ENCODE results near the gene PDPK1.

Gene PDPK1

GRCh38 chr16:2514333-2515179, 23.3 kb upstream of the PDPK1 start:
- Histone ChIP-seq H3K4me1 (ENCODE audit: low read length) (peaks cover 54% of the 10 kb centered on the region), H3K79me2 (ENCODE audit: low read length) (peaks cover 60% of the 10 kb centered on the region), H3K27me3 (ENCODE audit: low read depth, low read length) (no peaks in the 10 kb centered on the region), H3K36me3 (replicated peaks; ENCODE audit: low read depth, low read length) (peaks cover 5% of the 10 kb centered on the region), H3K9me3 (ENCODE audit: insufficient read depth, low read length) (no peaks in the 10 kb centered on the region), H3K4me2 (ENCODE audit: low read length) (peak overlapping the region; percentile 100), H2AFZ (ENCODE audit: low read depth, low read length) (no peak overlapping the region), H4K20me1 (ENCODE audit: insufficient read depth, low read length) (peaks cover 52% of the 10 kb centered on the region), H3K4me3 (ENCODE audit: low read length) (peak overlapping the region; percentile 100), H3K9ac (ENCODE audit: low read length) (peak overlapping the region; percentile 97), H3K27ac (ENCODE audit: low read length) (peak overlapping the region; percentile 67)
- no peak for TF ChIP-seq EZH2phosphoT487 (IDR thresholded peaks at IDR 0.05; ENCODE audit: low read depth)
- TF ChIP-seq, protein P1, sequence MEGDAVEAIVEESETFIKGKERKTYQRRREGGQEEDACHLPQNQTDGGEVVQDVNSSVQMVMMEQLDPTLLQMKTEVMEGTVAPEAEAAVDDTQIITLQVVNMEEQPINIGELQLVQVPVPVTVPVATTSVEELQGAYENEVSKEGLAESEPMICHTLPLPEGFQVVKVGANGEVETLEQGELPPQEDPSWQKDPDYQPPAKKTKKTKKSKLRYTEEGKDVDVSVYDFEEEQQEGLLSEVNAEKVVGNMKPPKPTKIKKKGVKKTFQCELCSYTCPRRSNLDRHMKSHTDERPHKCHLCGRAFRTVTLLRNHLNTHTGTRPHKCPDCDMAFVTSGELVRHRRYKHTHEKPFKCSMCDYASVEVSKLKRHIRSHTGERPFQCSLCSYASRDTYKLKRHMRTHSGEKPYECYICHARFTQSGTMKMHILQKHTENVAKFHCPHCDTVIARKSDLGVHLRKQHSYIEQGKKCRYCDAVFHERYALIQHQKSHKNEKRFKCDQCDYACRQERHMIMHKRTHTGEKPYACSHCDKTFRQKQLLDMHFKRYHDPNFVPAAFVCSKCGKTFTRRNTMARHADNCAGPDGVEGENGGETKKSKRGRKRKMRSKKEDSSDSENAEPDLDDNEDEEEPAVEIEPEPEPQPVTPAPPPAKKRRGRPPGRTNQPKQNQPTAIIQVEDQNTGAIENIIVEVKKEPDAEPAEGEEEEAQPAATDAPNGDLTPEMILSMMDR (IDR thresholded peaks at IDR 0.05; ENCODE audit: low read depth, low read length) = no peak

DNA sequence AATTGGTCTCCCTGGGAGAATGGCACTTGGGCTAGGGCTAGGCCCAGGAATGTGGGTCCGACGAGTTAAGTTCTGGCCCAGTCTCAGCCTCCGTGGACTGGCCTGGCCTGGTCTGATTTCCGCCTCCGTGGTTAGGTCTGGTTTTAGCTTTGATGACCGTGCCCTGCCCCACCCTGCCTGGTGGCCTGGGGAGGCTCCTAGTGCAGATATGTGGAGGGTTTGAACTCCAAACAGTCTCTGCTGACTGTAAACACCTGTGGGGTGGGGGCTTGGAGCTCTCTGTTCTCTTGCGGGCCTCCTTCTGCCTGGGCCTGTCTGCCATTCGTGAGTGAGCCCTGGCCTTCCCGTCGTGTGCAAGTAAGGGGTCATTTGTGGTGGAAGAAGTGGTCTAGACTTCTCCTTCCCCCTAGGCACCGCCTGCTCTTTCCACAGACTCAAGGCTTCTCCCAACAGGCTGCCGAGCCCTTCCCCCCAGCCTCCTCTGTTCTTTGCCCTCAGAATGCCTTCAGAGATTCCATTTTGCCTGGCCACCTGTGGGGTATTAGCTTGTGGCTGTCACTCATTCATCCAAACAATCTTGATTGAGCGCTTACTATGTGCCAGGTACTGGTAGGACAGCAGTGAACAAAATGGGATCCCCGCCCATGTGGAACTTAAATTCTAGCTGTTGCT, 22.5 kb upstream of the PDPK1 start:
- Histone ChIP-seq H3K9me3 (ENCODE audit: insufficient read depth, low read length) (no peaks in the 10 kb centered on the region), H4K20me1 (ENCODE audit: insufficient read depth, low read length) (peaks cover 56% of the 10 kb centered on the region), H2AFZ (ENCODE audit: low read depth, low read length) (no peak overlapping the region), H3K4me3 (ENCODE audit: low read length) (peak overlapping the region; percentile 100), H3K27ac (ENCODE audit: low read length) (peak overlapping the region; percentile 53), H3K27me3 (ENCODE audit: low read depth, low read length) (no peaks in the 10 kb centered on the region), H3K9ac (ENCODE audit: low read length) (peak overlapping the region; percentile 97), H3K4me1 (ENCODE audit: low read length) (peaks cover 49% of the 10 kb centered on the region), H3K79me2 (ENCODE audit: low read length) (peaks cover 63% of the 10 kb centered on the region), H3K4me2 (ENCODE audit: low read length) (peak overlapping the region; percentile 100), H3K36me3 (replicated peaks; ENCODE audit: low read depth, low read length) (peaks cover 5% of the 10 kb centered on the region)
- TF ChIP-seq EZH2phosphoT487 (IDR thresholded peaks at IDR 0.05; ENCODE audit: low read depth) = no peak
- TF ChIP-seq, protein P1 (IDR thresholded peaks at IDR 0.05; ENCODE audit: low read depth, low read length) = no peak

DNA sequence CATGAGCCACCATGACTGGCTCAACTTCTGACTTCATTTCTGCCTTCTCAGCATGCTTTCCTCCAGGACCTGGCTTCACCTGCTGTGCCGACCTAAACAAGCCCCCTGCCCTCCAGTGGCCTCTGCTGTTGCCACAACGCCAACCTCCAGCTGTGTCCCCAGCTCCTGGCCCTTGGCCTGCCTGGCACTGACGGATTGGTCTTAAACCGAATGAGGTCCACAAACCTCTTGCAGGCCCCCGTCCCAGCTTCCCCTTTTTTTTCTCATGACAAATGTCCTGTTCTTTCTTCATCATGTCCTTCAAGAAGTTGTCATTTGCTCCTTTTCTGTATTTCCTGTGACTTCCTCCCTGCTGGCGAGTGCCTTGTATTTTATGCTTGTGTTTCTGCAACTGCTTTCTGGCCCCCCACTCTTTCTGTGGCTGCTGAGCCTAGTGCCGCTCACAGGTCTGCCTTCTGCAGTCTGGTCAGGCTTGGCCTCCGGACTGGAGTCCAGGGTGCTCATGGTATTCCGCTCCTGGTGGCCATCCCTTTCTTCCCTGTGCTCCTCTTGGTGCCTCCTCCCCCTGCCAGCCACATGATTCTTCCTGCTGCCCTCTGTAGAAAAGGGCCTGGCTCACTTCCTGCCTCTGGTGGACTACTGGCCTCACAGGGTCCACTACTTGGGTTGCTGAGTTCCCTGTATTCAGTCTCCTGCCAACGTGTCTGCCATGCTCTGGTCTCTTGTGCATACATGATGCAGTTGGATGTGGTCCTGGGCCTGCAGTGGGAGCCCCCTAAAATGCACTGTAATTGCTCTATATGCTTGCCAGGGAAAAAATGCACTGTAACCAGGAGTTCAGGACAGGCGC, 21.2 kb upstream of the PDPK1 start:
- Histone ChIP-seq H3K9me3 (ENCODE audit: insufficient read depth, low read length) (no peaks in the 10 kb centered on the region), H3K36me3 (replicated peaks; ENCODE audit: low read depth, low read length) (peaks cover 5% of the 10 kb centered on the region), H2AFZ (ENCODE audit: low read depth, low read length) (no peak overlapping the region), H3K79me2 (ENCODE audit: low read length) (peaks cover 72% of the 10 kb centered on the region), H3K27ac (ENCODE audit: low read length) (no peak overlapping the region), H3K4me1 (ENCODE audit: low read length) (peaks cover 44% of the 10 kb centered on the region), H3K4me2 (ENCODE audit: low read length) (0 out of 2 replicates have a peak overlapping the region, but pooled peaks have one; percentile 3), H3K27me3 (ENCODE audit: low read depth, low read length) (no peaks in the 10 kb centered on the region), H4K20me1 (ENCODE audit: insufficient read depth, low read length) (peaks cover 56% of the 10 kb centered on the region), H3K9ac (ENCODE audit: low read length) (no peak overlapping the region; the same call in 1 of the 2 replicates), H3K4me3 (ENCODE audit: low read length) (no peak overlapping the region)
- TF ChIP-seq EZH2phosphoT487 (IDR thresholded peaks at IDR 0.05; ENCODE audit: low read depth) = no peak
- TF ChIP-seq, protein P1 (IDR thresholded peaks at IDR 0.05; ENCODE audit: low read depth, low read length) = no peak

Measured in OCI-LY3 (cell line).